Liver (tissue), 9 donors: ENCODE results near the gene HOXD4. TPM values are rescaled to one million over a fixed set of nuclear protein-coding genes. Genes with fewer than 3 reads are reported as not detected.

Experiments used
- DNase-seq: peaks from one replicate; pipeline ENCODE4 v3.0.0-alpha.2; 2017; ENCODE audit warnings: low spot score
- H3K27ac ChIP-seq, 2 donors: one replicate each; pipeline ENCODE4 v1.7.0; 2013; ENCODE audit warnings: inconsistent platforms in 2 of 2, low read length in 2 of 2, control low read depth in 1 of 2, low read depth in 1 of 2, mild to moderate bottlenecking in 1 of 2
- H3K27me3 ChIP-seq, 4 donors: one replicate each; pipeline versions ENCODE4 v1.6.1 to v1.7.0; 2013; ENCODE audit warnings: low read length in 3 of 4, inconsistent platforms in 1 of 4, mild to moderate bottlenecking in 1 of 4, moderate library complexity in 1 of 4; ENCODE audit not compliant: control insufficient read depth in 4 of 4, insufficient read depth in 4 of 4
- H3K36me3 ChIP-seq, 4 donors: one replicate each; pipeline versions ENCODE4 v1.6.1 to v1.7.0; 2013; ENCODE audit warnings: low read length in 3 of 4, mild to moderate bottlenecking in 3 of 4, low read depth in 1 of 4, moderate library complexity in 1 of 4; ENCODE audit not compliant: control insufficient read depth in 4 of 4, insufficient read depth in 3 of 4
- H3K4me1 ChIP-seq, 4 donors: one replicate each; pipeline versions ENCODE4 v1.6.1 to v1.7.0; 2013; ENCODE audit warnings: low read length in 3 of 4, mild to moderate bottlenecking in 3 of 4, moderate library complexity in 1 of 4; ENCODE audit not compliant: control insufficient read depth in 4 of 4, insufficient read depth in 4 of 4
- H3K4me3 ChIP-seq, 3 donors: one replicate each; pipeline versions ENCODE4 v1.6.1 to v1.7.0; 2013; ENCODE audit warnings: low read length in 3 of 3, control low read depth in 1 of 3, low read depth in 1 of 3, mild to moderate bottlenecking in 1 of 3
- H3K9ac ChIP-seq, 2 donors: one replicate each; pipeline ENCODE4 v1.7.0; 2013; ENCODE audit warnings: low read length in 2 of 2, mild to moderate bottlenecking in 2 of 2, moderate library complexity in 2 of 2, control low read depth in 1 of 2, low read depth in 1 of 2
- H3K9me3 ChIP-seq, 4 donors: one replicate each; pipeline versions ENCODE4 v1.6.1 to v1.7.0; 2013; ENCODE audit warnings: low read length in 3 of 4; ENCODE audit not compliant: control insufficient read depth in 4 of 4
- ATF3 ChIP-seq: IDR thresholded peaks from 2 replicates; pipeline ENCODE4 v1.6.1; 2016; ENCODE audit warnings: antibody characterized with exemption
- FOXA1 ChIP-seq: IDR thresholded peaks from 2 replicates; pipeline ENCODE4 v1.6.1; 2016; ENCODE audit warnings: antibody characterized with exemption
- GABPA ChIP-seq, 2 donors: IDR thresholded peaks in 1 of 2; conservative IDR thresholded peaks in 1 of 2; 2 replicates each; pipeline ENCODE4 v1.6.1; 2016; ENCODE audit warnings: antibody characterized with exemption in 2 of 2, mild to moderate bottlenecking in 1 of 2, moderate library complexity in 1 of 2
- HNF4A ChIP-seq, 2 donors: conservative IDR thresholded peaks; 2 replicates each; pipeline ENCODE4 v1.6.1; 2016; ENCODE audit warnings: antibody characterized with exemption in 2 of 2, mild to moderate bottlenecking in 2 of 2
- JUND ChIP-seq, 2 donors: IDR thresholded peaks; 2 replicates each; pipeline ENCODE4 v1.6.1; 2016; ENCODE audit warnings: antibody characterized with exemption in 2 of 2
- MAX ChIP-seq: IDR thresholded peaks from 2 replicates; pipeline ENCODE4 v1.6.1; 2016; ENCODE audit warnings: antibody characterized with exemption
- NR2F2 ChIP-seq: IDR thresholded peaks from 2 replicates; pipeline ENCODE4 v1.6.1; 2016; ENCODE audit warnings: antibody characterized with exemption
- RAD21 ChIP-seq, 2 donors: IDR thresholded peaks; 2 replicates each; pipeline ENCODE4 v1.6.1; 2016; ENCODE audit warnings: antibody characterized with exemption in 2 of 2, mild to moderate bottlenecking in 2 of 2
- REST ChIP-seq: IDR thresholded peaks from 2 replicates; pipeline ENCODE4 v1.6.1; 2016; ENCODE audit warnings: antibody characterized with exemption, mild to moderate bottlenecking
- SP1 ChIP-seq: IDR thresholded peaks from 2 replicates; pipeline ENCODE4 v1.6.1; 2018; ENCODE audit warnings: antibody characterized with exemption, mild to moderate bottlenecking
- TAF1 ChIP-seq: conservative IDR thresholded peaks from 2 replicates; pipeline ENCODE4 v1.6.1; 2016; ENCODE audit warnings: antibody characterized with exemption, mild to moderate bottlenecking
- YY1 ChIP-seq: IDR thresholded peaks from 2 replicates; pipeline ENCODE4 v1.6.1; 2016; ENCODE audit warnings: antibody characterized with exemption, mild to moderate bottlenecking
- WGBS: extraction: QIAGEN DNeasy Blood & Tissue Kit; methylation state at CpG from one replicate; pipeline ENCODE4 v1.1.7; 2013; 5-methylcytosine and 5-hydroxymethylcytosine counted together
- polyA plus RNA-seq, 2 donors: library from polyadenylated mRNA; stranded (reverse) in 1 of 2; unstranded in 1 of 2; fragments of 200-250 nt in 1 of 2; fragments of >200 nt in 1 of 2; fragmentation: Nextera tagmentation in 1 of 2; extraction: Ambion mirVana in 1 of 2; gene quantifications; one replicate each; pipeline versions ENCODE4 v1.2.1 to v1.2.3, GENCODE V29; 2013 to 2015
- total RNA-seq, 2 donors: library from RNA; depleted of rRNA; stranded (reverse); fragments of >200 nt; gene quantifications; one replicate each; pipeline ENCODE4 v1.2.3, GENCODE V29; 2014
- TF ChIP-seq, protein P1 (sequence below): fragments of 150-350 bp; IDR thresholded peaks from 2 replicates; pipeline ENCODE4 v1.5.1; 2017; ENCODE audit warnings: improper control_type of control experiment, low read depth, low read length; ENCODE audit not compliant: missing input control
- donor health status: healthy.
- donor health status: healthy.
- donor health status: healthy.
- donor health status: healthy.
- donor health status: healthy.

Gene HOXD4
- total and polyA plus RNA-seq, 4 donors, result not detected

DNA sequence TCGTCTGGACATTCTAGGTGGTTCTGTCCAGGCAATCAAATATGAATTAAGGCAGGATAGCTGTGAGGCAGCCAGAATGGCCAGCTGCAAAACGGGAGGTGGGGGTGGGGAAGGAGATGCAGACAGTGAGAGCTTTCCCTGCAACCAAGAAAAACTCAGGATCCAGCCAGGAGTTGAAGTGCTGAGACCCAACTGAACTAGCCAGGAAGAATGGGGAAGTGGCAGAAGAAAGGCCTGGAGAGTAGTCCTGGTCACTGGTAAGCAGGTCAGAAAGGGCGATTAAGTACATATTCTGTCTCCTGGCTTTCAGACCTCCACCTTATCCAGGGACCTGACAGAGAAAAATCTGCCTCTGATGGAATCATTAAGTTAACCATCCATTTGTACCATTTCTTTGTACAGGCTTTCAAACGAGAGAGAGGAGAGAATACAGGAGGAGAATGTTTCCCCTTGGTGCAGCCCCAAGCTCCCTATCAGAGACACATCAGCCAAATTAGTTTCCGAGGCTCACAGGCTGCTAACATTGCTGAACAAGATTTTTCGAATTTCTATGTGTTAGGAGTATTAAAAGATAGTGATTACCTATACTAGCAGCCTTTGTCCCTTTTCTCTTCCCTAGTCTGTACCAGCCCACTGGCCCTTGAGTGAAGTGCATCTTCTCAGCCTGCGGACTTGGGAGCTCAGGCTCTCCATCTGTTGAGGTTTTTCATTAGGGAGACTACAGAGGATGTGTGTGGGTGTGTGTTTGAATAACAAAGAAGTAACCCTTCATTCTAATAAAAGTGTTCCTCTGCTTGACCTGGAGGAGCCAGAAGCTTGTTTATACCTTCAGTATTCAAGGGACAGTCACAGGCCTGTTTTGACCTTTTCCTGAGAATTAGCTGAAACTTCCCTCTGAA lies 24.6 kb downstream of the HOXD4 start:
- Histone ChIP-seq H3K4me3 (no peak overlapping the region), H3K9ac (no peak overlapping the region), H3K36me3 (no peaks in the 10 kb centered on the region), H3K27ac (no peak overlapping the region), H3K9me3 (peaks cover 0 to 10% (median 0%) of the 10 kb centered on the region in 4 donors), H3K27me3 (peaks cover 8 to 41% (median 29%) of the 10 kb centered on the region in 4 donors), H3K4me1 (peaks cover 0 to 16% (median 9%) of the 10 kb centered on the region in 4 donors)
- no peak for DNase-seq
- 64% methylated on average over 7 of the region's 7 CpGs for WGBS
- TF ChIP-seq GABPA (IDR thresholded peaks at IDR 0.05 in 1 of 2, conservative IDR thresholded peaks at IDR 0.05 in 1 of 2), result no peak
- TF ChIP-seq RAD21 (IDR thresholded peaks at IDR 0.05), result no peak
- no peak for TF ChIP-seq TAF1
- TF ChIP-seq NR2F2, result no peak
- TF ChIP-seq JUND (IDR thresholded peaks at IDR 0.05), result no peak
- no peak for TF ChIP-seq ATF3
- no peak for TF ChIP-seq YY1
- TF ChIP-seq HNF4A (conservative IDR thresholded peaks at IDR 0.05), result no peak
- TF ChIP-seq, protein P1, sequence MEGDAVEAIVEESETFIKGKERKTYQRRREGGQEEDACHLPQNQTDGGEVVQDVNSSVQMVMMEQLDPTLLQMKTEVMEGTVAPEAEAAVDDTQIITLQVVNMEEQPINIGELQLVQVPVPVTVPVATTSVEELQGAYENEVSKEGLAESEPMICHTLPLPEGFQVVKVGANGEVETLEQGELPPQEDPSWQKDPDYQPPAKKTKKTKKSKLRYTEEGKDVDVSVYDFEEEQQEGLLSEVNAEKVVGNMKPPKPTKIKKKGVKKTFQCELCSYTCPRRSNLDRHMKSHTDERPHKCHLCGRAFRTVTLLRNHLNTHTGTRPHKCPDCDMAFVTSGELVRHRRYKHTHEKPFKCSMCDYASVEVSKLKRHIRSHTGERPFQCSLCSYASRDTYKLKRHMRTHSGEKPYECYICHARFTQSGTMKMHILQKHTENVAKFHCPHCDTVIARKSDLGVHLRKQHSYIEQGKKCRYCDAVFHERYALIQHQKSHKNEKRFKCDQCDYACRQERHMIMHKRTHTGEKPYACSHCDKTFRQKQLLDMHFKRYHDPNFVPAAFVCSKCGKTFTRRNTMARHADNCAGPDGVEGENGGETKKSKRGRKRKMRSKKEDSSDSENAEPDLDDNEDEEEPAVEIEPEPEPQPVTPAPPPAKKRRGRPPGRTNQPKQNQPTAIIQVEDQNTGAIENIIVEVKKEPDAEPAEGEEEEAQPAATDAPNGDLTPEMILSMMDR, result no peak
- TF ChIP-seq FOXA1, result no peak

DNA sequence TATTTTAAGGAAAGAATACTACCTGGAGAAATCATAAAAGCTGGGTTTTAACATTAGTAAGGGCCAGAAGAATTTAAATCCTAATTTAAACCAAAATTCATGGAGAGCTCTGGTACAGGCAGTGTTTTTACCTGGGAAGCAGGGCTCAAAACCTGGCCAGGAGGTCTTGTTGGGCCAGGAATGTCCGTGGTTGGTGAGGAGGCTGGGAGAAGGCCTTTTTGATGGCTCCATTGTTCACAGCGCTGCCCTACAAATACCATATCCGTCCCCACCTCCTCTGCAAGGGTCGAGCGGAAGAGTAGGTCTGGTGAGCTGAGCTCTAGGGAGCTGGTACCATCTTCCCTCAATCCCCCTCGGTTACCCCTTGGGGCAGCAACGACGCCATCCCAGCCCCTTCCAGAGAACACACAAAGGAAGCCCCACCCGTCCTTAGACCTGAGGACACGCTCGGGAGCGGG lies 26.3 kb downstream of the HOXD4 start:
- H3K9me3 ChIP-seq, result no peaks in the 10 kb centered on the region
- no peak overlapping the region for H3K27ac ChIP-seq
- H3K4me3 ChIP-seq, result peak overlapping the region in 1 of 3 donors; percentile 24
- DNase-seq, result no peak
- H3K27me3 ChIP-seq, result peaks cover 8 to 39% (median 23%) of the 10 kb centered on the region in 4 donors
- H3K4me1 ChIP-seq, result peaks cover 0 to 10% (median 4%) of the 10 kb centered on the region in 4 donors
- TF ChIP-seq, protein P1, result no peak
- TF ChIP-seq RAD21 (IDR thresholded peaks at IDR 0.05) (no peak), ATF3 (no peak), FOXA1 (no peak), REST (no peak), SP1 (no peak), MAX (no peak)
- no peak overlapping the region for H3K9ac ChIP-seq
- 14% methylated on average over 12 of the region's 12 CpGs for WGBS
- H3K36me3 ChIP-seq, result no peaks in the 10 kb centered on the region
